Activated T-helper 1 cell treated with anti-CD3 and anti-CD28 coated beads, Interleukin-12 subunit alpha, Interleukin-12 subunit beta, Interleukin-2, Interleukin-4 antibody, amounts not matched to agents 30 ng/mL and 10 ng/mL and 1 ng/mL, durations not matched to agents 14 hours and 24 hours and 36 hours (primary cell): ENCODE results near the gene NRG2. TPM values are rescaled to one million over a fixed set of nuclear protein-coding genes. Genes with fewer than 3 reads are reported as not detected.

Source experiments
- DNase-seq: peaks from one replicate; pipeline ENCODE4 v3.0.0; 2021; ENCODE audit warnings: low spot score
- H3K27ac Mint-ChIP-seq: one replicate; pipeline ENCODE4 v1.8.0; 2021; ENCODE audit warnings: mild to moderate bottlenecking, mixed read lengths
- H3K27me3 Mint-ChIP-seq: one replicate; pipeline ENCODE4 v1.8.0; 2022; ENCODE audit warnings: mild to moderate bottlenecking, moderate library complexity, mixed read lengths; ENCODE audit not compliant: insufficient read depth
- H3K36me3 Mint-ChIP-seq: one replicate; pipeline ENCODE4 v1.8.0; 2021; ENCODE audit warnings: low read depth, mixed read lengths
- H3K4me1 Mint-ChIP-seq: one replicate; pipeline ENCODE4 v1.8.0; 2021; ENCODE audit warnings: low read depth, mixed read lengths
- H3K4me3 Mint-ChIP-seq: one replicate; pipeline ENCODE4 v1.8.0; 2021; ENCODE audit warnings: mild to moderate bottlenecking, moderate library complexity, mixed read lengths
- H3K9me3 Mint-ChIP-seq: one replicate; pipeline ENCODE4 v1.8.0; 2021; ENCODE audit warnings: mixed read lengths
- intact Hi-C: fragments of 100-400 bp; cut with micrococcal nuclease; formaldehyde crosslinking; loops from one replicate; pipeline ENCODE4 v1.15.1; 2024
- total RNA-seq: library from RNA; stranded (reverse); gene quantifications from 2 replicates; pipeline ENCODE4 v1.2.3, GENCODE V29; 2022

NRG2 gene
- total RNA-seq, 1 donor from 2014 or later, result 0.08 TPM

- intact Hi-C loops, result no loop called here
- H3K4me1 Mint-ChIP-seq, result no peaks in the 10 kb centered on the region
- no peak overlapping the region for H3K27ac Mint-ChIP-seq
These were observed 12.1 kb upstream of the NRG2 start for GRCh38 chr5:140055152-140055551.

GRCh38 chr5:140054086-140054689, 11.1 kb upstream of the NRG2 start:
- DNase-seq, result no peak
- Mint-ChIP-seq H3K36me3 (no peaks in the 10 kb centered on the region), H3K27me3 (peaks cover 12% of the 10 kb centered on the region), H3K9me3 (no peaks in the 10 kb centered on the region), H3K4me3 (no peak overlapping the region), H3K4me1 (no peaks in the 10 kb centered on the region), H3K27ac (no peak overlapping the region)
- intact Hi-C loops, result no loop called here

More at GRCh38 chr5:140055152-140055551, 12.1 kb upstream of the NRG2 start:
- no peaks in the 10 kb centered on the region for H3K9me3 Mint-ChIP-seq
- no peak overlapping the region for H3K4me3 Mint-ChIP-seq
- H3K27me3 Mint-ChIP-seq, result peaks cover 12% of the 10 kb centered on the region
- DNase-seq, result no peak
- no peaks in the 10 kb centered on the region for H3K36me3 Mint-ChIP-seq

- H3K4me1 Mint-ChIP-seq, result no peaks in the 10 kb centered on the region
These were observed 8.9 kb upstream of the NRG2 start for GRCh38 chr5:140051950-140052349.

GRCh38 chr5:140049713-140050112, 6.6 kb upstream of the NRG2 start:
- H3K4me3 Mint-ChIP-seq, result no peak overlapping the region
- no peak overlapping the region for H3K27ac Mint-ChIP-seq
- no peaks in the 10 kb centered on the region for H3K36me3 Mint-ChIP-seq
- DNase-seq, result no peak
- intact Hi-C loops, result no loop called here
- no peaks in the 10 kb centered on the region for H3K9me3 Mint-ChIP-seq
- no peaks in the 10 kb centered on the region for H3K4me1 Mint-ChIP-seq
- peaks cover 27% of the 10 kb centered on the region for H3K27me3 Mint-ChIP-seq

More at GRCh38 chr5:140051950-140052349, 8.9 kb upstream of the NRG2 start:
- Mint-ChIP-seq H3K4me3 (no peak overlapping the region), H3K36me3 (no peaks in the 10 kb centered on the region), H3K27me3 (peaks cover 26% of the 10 kb centered on the region), H3K27ac (no peak overlapping the region), H3K9me3 (no peaks in the 10 kb centered on the region)
- intact Hi-C loops, result no loop called here
- DNase-seq, result no peak

- no peaks in the 10 kb centered on the region for H3K9me3 Mint-ChIP-seq
- H3K36me3 Mint-ChIP-seq, result no peaks in the 10 kb centered on the region
These were observed 6.1 kb upstream of the NRG2 start for GRCh38 chr5:140049205-140049604.

GRCh38 chr5:140044041-140044440, 942 bp upstream of the NRG2 start:
- H3K27me3 Mint-ChIP-seq, result peaks cover 60% of the 10 kb centered on the region
- peak overlapping the region; percentile 69 for H3K4me3 Mint-ChIP-seq
- intact Hi-C loops, result no loop called here

More at GRCh38 chr5:140049205-140049604, 6.1 kb upstream of the NRG2 start:
- Mint-ChIP-seq H3K4me1 (no peaks in the 10 kb centered on the region), H3K27me3 (peaks cover 32% of the 10 kb centered on the region), H3K4me3 (no peak overlapping the region), H3K27ac (no peak overlapping the region)
- intact Hi-C loops, result no loop called here
- no peak for DNase-seq

GRCh38 chr5:140043508-140043872, 391 bp upstream of the NRG2 start:
- Mint-ChIP-seq H3K27ac (no peak overlapping the region), H3K9me3 (no peaks in the 10 kb centered on the region), H3K36me3 (peaks cover 2% of the 10 kb centered on the region), H3K27me3 (peaks cover 61% of the 10 kb centered on the region), H3K4me3 (peak overlapping the region; percentile 69), H3K4me1 (peaks cover 12% of the 10 kb centered on the region)
- intact Hi-C loops, result loop anchor here (2.0 kb wide), 1 partner anchor 63 kb away; no protein-coding TSS in a partner anchor
- no peak for DNase-seq

More at GRCh38 chr5:140044041-140044440, 942 bp upstream of the NRG2 start:
- H3K4me1 Mint-ChIP-seq, result peaks cover 9% of the 10 kb centered on the region
- DNase-seq, result no peak
- H3K36me3 Mint-ChIP-seq, result peaks cover 2% of the 10 kb centered on the region
- no peak overlapping the region for H3K27ac Mint-ChIP-seq
- H3K9me3 Mint-ChIP-seq, result no peaks in the 10 kb centered on the region

GRCh38 chr5:140042393-140042642, 781 bp downstream of the NRG2 start:
- no peak for DNase-seq
- peaks cover 15% of the 10 kb centered on the region for H3K4me1 Mint-ChIP-seq
- intact Hi-C loops, result loop anchor here (2.0 kb wide), 1 partner anchor 64 kb away; no protein-coding TSS in a partner anchor
- H3K27ac Mint-ChIP-seq, result no peak overlapping the region
- peaks cover 63% of the 10 kb centered on the region for H3K27me3 Mint-ChIP-seq
- no peak overlapping the region for H3K4me3 Mint-ChIP-seq
- peaks cover 2% of the 10 kb centered on the region for H3K36me3 Mint-ChIP-seq
- H3K9me3 Mint-ChIP-seq, result no peaks in the 10 kb centered on the region

GRCh38 chr5:140041492-140042392, 1.4 kb downstream of the NRG2 start:
- peaks cover 2% of the 10 kb centered on the region for H3K36me3 Mint-ChIP-seq
- H3K4me1 Mint-ChIP-seq, result peaks cover 15% of the 10 kb centered on the region
- DNase-seq, result no peak
- peak overlapping the region; percentile 56 for H3K27ac Mint-ChIP-seq
- H3K27me3 Mint-ChIP-seq, result peaks cover 66% of the 10 kb centered on the region
- no peaks in the 10 kb centered on the region for H3K9me3 Mint-ChIP-seq
- intact Hi-C loops, result loop anchor here (2.0 kb wide), 1 partner anchor 65 kb away; no protein-coding TSS in a partner anchor
- H3K4me3 Mint-ChIP-seq, result peak overlapping the region; percentile 77

GRCh38 chr5:140041099-140041491, 2.0 kb downstream of the NRG2 start:
- no peak for DNase-seq
- intact Hi-C loops, result no loop called here
- Mint-ChIP-seq H3K27ac (no peak overlapping the region), H3K27me3 (peaks cover 72% of the 10 kb centered on the region), H3K9me3 (no peaks in the 10 kb centered on the region), H3K4me1 (peaks cover 15% of the 10 kb centered on the region), H3K36me3 (peaks cover 2% of the 10 kb centered on the region), H3K4me3 (peak overlapping the region; percentile 77)

- Mint-ChIP-seq H3K4me3 (no peak overlapping the region), H3K27ac (no peak overlapping the region), H3K27me3 (peaks cover 75% of the 10 kb centered on the region), H3K9me3 (no peaks in the 10 kb centered on the region), H3K4me1 (peaks cover 15% of the 10 kb centered on the region), H3K36me3 (peaks cover 2% of the 10 kb centered on the region)
- intact Hi-C loops, result no loop called here
- DNase-seq, result no peak
These were observed 2.7 kb downstream of the NRG2 start for GRCh38 chr5:140040358-140040757.

GRCh38 chr5:140039561-140039960, 3.5 kb downstream of the NRG2 start:
- H3K36me3 Mint-ChIP-seq, result peaks cover 2% of the 10 kb centered on the region
- DNase-seq, result no peak
- no peak overlapping the region for H3K4me3 Mint-ChIP-seq
- H3K27me3 Mint-ChIP-seq, result peaks cover 75% of the 10 kb centered on the region
- intact Hi-C loops, result no loop called here
- peaks cover 15% of the 10 kb centered on the region for H3K4me1 Mint-ChIP-seq
- H3K27ac Mint-ChIP-seq, result no peak overlapping the region
- no peaks in the 10 kb centered on the region for H3K9me3 Mint-ChIP-seq

- DNase-seq, result no peak
- no peaks in the 10 kb centered on the region for H3K9me3 Mint-ChIP-seq
- H3K36me3 Mint-ChIP-seq, result peaks cover 2% of the 10 kb centered on the region
- H3K4me3 Mint-ChIP-seq, result no peak overlapping the region
- H3K27ac Mint-ChIP-seq, result no peak overlapping the region
- peaks cover 70% of the 10 kb centered on the region for H3K27me3 Mint-ChIP-seq
- intact Hi-C loops, result no loop called here
- peaks cover 15% of the 10 kb centered on the region for H3K4me1 Mint-ChIP-seq
These were observed 4.6 kb downstream of the NRG2 start for GRCh38 chr5:140038373-140038957.
